HUES6 (cell line): ENCODE data around the gene RPRD1B.

ENCODE experiments used
- H3K27ac ChIP-seq: 2 replicates; pipeline ENCODE4 v1.7.0; 2013; ENCODE audit warnings: low read depth, mild to moderate bottlenecking, low read length, inconsistent platforms
- H3K27me3 ChIP-seq: 2 replicates; pipeline ENCODE4 v1.6.1; 2013; ENCODE audit warnings: low read length; ENCODE audit not compliant: control insufficient read depth, insufficient read depth
- H3K36me3 ChIP-seq: 2 replicates; pipeline ENCODE4 v1.6.1; 2013; ENCODE audit warnings: low read length; ENCODE audit not compliant: control insufficient read depth, insufficient read depth
- H3K4me1 ChIP-seq: 2 replicates; pipeline ENCODE4 v1.6.1; 2013; ENCODE audit warnings: low read length; ENCODE audit not compliant: control insufficient read depth, insufficient read depth
- H3K4me3 ChIP-seq: 2 replicates; pipeline ENCODE4 v1.5.1; 2013; ENCODE audit warnings: low read depth, low read length
- H3K9ac ChIP-seq: one replicate; pipeline ENCODE4 v1.6.1; 2013; ENCODE audit warnings: mild to moderate bottlenecking, low read length
- H3K9me3 ChIP-seq: 2 replicates; pipeline ENCODE4 v1.6.1; 2013; ENCODE audit warnings: low read depth, low read length; ENCODE audit not compliant: control insufficient read depth, insufficient read depth

The RPRD1B gene, protein sequence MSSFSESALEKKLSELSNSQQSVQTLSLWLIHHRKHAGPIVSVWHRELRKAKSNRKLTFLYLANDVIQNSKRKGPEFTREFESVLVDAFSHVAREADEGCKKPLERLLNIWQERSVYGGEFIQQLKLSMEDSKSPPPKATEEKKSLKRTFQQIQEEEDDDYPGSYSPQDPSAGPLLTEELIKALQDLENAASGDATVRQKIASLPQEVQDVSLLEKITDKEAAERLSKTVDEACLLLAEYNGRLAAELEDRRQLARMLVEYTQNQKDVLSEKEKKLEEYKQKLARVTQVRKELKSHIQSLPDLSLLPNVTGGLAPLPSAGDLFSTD

GRCh38 chr20:38033330-38034107 is at the start of gene RPRD1B, which contains the start of gene TTI1:
Gene RPRD1B, plus strand, starts transcription at chr20:38033746. Its CDS starts 202 bp downstream, at chr20:38033948.
Gene TTI1, minus strand, starts transcription at chr20:38033456. Its CDS starts 19,640 bp downstream, at chr20:38013816.
- Histone ChIP-seq H3K4me1 (peaks cover 16% of the 10 kb centered on the region), H3K36me3 (peaks cover 26% of the 10 kb centered on the region), H3K4me3 (peak within 1 kb of the TSS; percentile 88), H3K9me3 (no peaks in the 10 kb centered on the region), H3K9ac (peak within 1 kb of the TSS; percentile 99), H3K27me3 (no peaks in the 10 kb centered on the region), H3K27ac (peak within 1 kb of the TSS; percentile 98)

DNA sequence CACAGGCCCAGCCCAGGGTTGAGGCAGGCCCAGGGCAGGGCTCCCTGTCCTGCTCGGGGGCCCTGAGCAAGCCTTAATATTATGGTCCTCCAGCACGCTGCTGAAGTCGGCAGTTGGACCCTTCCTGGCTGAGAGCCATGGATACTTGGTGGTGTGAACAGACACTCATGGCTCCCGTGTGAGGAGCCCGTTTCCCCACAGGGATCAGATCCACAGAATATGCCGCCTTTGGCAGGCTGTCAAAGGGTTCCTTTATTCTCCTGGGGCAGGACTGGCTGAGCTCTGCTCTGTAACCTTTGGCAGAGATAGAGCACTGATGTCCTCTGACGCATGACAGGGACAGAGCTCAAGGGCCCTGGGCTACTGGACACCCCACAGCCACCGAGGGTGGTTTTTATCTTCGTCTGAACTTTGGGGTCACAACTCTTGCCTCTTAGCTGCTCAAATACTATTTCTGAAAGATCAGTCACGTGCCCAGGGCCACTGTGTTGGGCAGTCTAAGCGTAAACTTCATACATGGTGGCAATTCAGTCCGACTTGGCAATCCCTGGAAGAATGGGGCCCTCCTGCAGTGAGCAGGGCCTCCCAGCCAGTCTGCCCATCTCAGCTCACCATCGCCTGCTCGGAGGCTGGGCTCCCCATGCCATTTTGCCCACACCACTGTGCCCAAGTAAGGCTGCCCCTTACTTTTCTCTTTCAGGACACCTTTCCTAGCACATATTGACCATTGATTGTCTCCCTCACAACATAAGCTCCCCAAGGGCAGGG is 49.3 kb upstream of the RPRD1B start:
- H3K4me3 ChIP-seq = no peak overlapping the region
- H3K9me3 ChIP-seq = no peaks in the 10 kb centered on the region
- no peaks in the 10 kb centered on the region for H3K27me3 ChIP-seq
- no peak overlapping the region for H3K9ac ChIP-seq
- H3K27ac ChIP-seq = no peak overlapping the region
- H3K4me1 ChIP-seq = no peaks in the 10 kb centered on the region
- peaks cover 31% of the 10 kb centered on the region for H3K36me3 ChIP-seq

GRCh38 chr20:37986044-37986858 is 47.3 kb upstream of the RPRD1B start:
- no peak overlapping the region for H3K4me3 ChIP-seq
- no peaks in the 10 kb centered on the region for H3K4me1 ChIP-seq
- peaks cover 45% of the 10 kb centered on the region for H3K36me3 ChIP-seq
- no peak overlapping the region for H3K27ac ChIP-seq
- no peak overlapping the region for H3K9ac ChIP-seq
- no peaks in the 10 kb centered on the region for H3K9me3 ChIP-seq
- no peaks in the 10 kb centered on the region for H3K27me3 ChIP-seq

GRCh38 chr20:37986873-37987601 is 46.5 kb upstream of the RPRD1B start:
- Histone ChIP-seq H3K27me3 (no peaks in the 10 kb centered on the region), H3K9ac (no peak overlapping the region), H3K9me3 (no peaks in the 10 kb centered on the region), H3K36me3 (peaks cover 52% of the 10 kb centered on the region), H3K4me3 (no peak overlapping the region), H3K27ac (no peak overlapping the region), H3K4me1 (no peaks in the 10 kb centered on the region)

- H3K4me1 ChIP-seq = no peaks in the 10 kb centered on the region
- H3K9me3 ChIP-seq = no peaks in the 10 kb centered on the region
- no peak overlapping the region for H3K4me3 ChIP-seq
- peaks cover 55% of the 10 kb centered on the region for H3K36me3 ChIP-seq
- no peak overlapping the region for H3K9ac ChIP-seq
- no peaks in the 10 kb centered on the region for H3K27me3 ChIP-seq
- H3K27ac ChIP-seq = 0 out of 2 replicates have a peak overlapping the region, but pooled peaks have one; percentile 20
Measured at GRCh38 chr20:37987602-37988290, 45.8 kb upstream of the RPRD1B start.

- H3K9me3 ChIP-seq = no peaks in the 10 kb centered on the region
Measured at GRCh38 chr20:37988306-37988954, 45.1 kb upstream of the RPRD1B start.

DNA sequence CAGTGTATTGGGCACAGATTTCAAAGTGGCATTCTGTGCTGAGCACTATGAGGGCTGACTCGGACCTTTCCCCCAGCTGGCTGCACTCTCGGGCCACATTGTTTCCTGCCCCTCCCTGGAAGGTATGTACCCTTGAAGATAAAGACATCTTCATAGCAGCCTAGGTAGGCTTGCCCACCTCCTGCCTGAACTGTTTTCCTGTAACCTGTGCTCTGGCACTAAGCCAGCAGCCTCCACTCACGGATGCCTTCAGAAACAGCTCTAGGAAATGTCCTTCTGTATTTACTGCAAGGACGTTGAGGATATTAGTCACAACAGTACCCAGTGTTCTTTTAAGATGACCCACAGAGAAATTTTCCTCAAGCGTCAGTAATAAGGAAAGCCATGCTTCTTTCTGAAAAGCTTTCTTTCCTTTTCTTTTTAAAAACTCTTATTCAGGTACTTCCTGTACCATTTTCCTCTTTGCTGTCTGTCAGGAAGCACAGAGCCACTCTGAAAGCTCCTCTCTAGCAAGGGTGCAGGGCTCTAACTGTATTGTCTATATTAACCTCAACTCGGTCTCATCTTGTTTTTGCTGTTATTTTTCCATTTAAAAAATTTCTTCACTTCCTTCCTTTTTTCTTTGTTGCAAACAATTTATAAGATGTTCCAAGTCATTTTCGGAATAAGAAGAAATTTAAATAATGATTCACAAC is 43.8 kb upstream of the RPRD1B start:
- no peak overlapping the region for H3K27ac ChIP-seq
- H3K4me1 ChIP-seq = no peaks in the 10 kb centered on the region
- H3K36me3 ChIP-seq = peaks cover 59% of the 10 kb centered on the region

More at GRCh38 chr20:37988306-37988954, 45.1 kb upstream of the RPRD1B start:
- no peak overlapping the region for H3K9ac ChIP-seq
- H3K4me1 ChIP-seq = no peaks in the 10 kb centered on the region
- no peaks in the 10 kb centered on the region for H3K27me3 ChIP-seq
- no peak overlapping the region for H3K4me3 ChIP-seq
- H3K36me3 ChIP-seq = peaks cover 50% of the 10 kb centered on the region
- no peak overlapping the region for H3K27ac ChIP-seq

DNA sequence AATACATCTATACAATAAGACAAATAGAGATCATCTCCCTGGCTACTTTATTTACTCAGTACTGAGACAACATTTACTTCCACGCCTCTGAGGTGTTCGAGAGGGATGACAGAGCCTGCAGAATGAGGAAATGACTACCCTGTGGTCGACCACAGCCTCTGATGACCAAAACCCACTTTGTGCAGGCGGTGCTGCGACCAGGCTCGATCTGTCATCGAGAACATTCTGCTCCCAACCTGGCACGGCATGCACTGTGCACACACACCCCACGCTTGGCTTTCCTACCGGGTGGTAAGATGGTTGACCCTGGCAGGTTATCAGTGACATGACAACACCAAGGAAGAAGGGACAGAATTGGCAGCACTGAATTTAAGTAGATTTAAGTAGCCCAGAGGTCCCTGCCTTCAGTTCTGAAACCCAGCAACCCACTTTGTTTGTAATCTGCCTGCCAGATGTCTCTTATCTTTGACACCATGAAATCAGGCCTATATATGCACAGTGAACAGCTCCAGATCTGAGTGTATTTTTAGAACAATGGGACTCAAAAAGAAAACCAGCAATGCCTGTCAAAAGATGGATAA is 42.9 kb upstream of the RPRD1B start:
- Histone ChIP-seq H3K36me3 (peaks cover 68% of the 10 kb centered on the region), H3K27ac (no peak overlapping the region), H3K4me1 (no peaks in the 10 kb centered on the region), H3K9ac (no peak overlapping the region), H3K4me3 (no peak overlapping the region), H3K27me3 (no peaks in the 10 kb centered on the region), H3K9me3 (no peaks in the 10 kb centered on the region)

More for the DNA sequence above, 43.8 kb upstream of the RPRD1B start:
- H3K4me3 ChIP-seq = no peak overlapping the region
- no peaks in the 10 kb centered on the region for H3K9me3 ChIP-seq
- no peak overlapping the region for H3K9ac ChIP-seq
- H3K27me3 ChIP-seq = no peaks in the 10 kb centered on the region
